ENCODE results near the gene AKR7A3. TPM values are rescaled to one million over a fixed set of nuclear protein-coding genes. Genes with fewer than 3 reads are reported as not detected.
"Not testable (repeated sequence)": the region's sequence is repeated elsewhere in the genome, so short reads cannot be mapped to it uniquely, and the experiment has no call there.

Gene AKR7A3
- polyA plus RNA-seq, 5 donors: 0.86 to 2.4 (median 1.9) TPM

DNA sequence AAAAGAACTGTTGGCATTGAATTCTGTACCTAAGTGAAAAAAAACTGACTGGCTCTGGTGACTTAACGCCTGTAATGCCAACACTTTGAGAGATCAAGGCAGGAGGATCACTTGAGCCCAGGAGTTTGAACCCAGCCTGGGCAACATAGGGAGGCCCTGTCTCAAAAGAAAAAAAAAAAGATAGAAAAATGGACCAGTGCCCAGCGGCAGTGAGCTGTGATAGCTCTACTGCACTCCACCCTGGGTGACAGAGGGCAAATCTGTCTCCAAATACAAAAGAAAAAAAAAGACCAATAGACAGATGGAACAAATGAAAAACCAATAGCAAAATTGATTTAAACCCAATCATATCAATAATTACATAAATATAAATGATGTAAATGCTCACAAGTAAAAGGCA, 674 bp upstream of the AKR7A3 start:
- no peak for DNase-seq

DNA sequence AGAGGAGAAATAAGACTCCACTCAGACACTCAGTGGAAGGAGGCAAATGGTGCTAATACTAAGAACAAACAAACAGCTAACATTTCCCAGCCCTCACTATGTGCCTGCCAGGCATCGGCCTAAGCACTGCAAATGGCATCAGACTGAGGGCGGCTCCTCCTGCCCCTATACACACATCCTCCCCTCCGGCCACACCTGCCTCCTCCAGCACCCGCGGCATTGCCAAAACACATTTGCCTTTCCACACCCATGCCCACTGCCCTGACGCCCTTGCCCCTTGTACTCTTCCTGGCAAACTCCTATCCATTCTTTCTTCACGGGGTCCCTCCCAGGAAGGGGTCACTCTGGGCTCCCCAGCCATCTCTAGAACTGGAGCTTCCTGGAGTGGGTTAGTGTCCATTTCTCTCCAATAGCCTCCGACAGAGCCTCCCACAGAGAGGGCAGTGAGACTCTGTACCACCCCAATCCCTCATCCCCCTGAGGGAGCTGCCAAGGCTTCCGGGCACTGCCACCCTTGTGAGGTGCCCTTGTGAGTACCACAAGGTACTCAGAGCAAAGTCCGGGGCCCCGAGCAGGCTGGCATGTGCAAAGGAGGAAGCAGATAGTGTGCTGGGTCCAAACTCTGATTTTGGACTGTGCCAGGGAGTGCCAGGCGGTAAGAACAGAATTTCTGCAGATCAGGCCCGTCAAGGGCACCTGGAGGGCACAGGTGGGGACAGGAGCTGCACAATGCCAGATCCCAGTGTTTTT, 959 bp downstream of the AKR7A3 start:
- DNase-seq: no peak

DNA sequence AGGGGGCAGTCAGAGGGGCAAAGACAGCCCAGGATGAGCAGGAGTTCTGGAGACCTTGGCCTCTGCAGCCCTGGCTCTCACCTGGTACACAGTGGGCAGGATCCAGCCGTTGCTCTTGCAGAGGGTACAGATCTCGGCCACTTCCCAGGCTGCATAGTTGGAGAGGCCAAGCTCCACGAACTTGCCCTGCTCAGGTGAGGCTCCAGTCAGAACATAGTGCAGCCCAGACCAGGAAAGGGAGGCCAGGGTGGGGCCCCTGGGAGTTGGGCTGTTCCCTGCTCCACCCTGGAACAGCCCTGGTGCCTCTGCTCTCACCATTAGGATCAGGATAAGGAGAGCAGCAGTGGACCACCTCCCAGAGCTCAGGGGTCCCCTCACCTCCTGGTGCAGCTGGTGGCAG, 2.8 kb downstream of the AKR7A3 start:
- DNase-seq: not testable (repeated sequence)

DNA sequence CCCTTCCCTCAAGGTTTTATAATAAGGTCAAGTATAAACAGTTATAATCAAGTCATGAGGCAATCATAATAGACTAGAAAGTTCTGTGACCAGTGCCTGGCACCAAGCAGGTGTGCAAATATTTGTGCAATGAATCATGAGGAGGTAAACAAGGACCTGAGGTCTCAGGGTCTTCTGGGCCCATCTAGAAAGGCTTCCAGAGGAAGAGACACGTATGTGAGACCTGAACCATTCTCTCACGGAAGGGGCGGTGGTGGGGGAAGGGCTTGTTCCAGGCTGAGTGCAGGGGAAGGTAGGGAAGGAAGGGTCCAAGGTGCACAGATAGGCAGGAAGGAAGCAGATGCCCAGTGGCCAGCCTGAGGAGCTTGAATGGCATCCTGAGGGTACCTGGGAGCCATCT, 3.2 kb downstream of the AKR7A3 start:
- DNase-seq: not testable (repeated sequence)

DNA sequence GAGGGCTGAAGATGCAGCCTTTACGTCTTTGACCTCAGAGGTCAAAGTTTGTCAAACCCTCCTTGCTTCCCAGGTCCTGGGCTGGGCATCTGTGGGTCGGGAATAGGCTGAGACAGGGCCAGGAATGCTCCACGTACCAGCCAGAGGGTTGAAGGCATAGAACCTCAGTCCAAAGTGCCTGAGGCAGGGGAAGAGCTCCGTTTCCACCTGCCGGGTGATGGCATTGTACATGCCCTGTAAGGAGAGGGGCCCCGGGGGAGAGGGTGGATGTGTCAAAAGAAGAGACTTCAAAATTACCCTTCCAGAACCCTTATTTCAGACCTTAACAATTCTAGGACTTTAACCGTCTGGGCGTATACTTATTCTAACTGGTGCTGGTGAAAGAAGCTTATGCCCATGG, 3.7 kb downstream of the AKR7A3 start:
- no peak for DNase-seq

DNA sequence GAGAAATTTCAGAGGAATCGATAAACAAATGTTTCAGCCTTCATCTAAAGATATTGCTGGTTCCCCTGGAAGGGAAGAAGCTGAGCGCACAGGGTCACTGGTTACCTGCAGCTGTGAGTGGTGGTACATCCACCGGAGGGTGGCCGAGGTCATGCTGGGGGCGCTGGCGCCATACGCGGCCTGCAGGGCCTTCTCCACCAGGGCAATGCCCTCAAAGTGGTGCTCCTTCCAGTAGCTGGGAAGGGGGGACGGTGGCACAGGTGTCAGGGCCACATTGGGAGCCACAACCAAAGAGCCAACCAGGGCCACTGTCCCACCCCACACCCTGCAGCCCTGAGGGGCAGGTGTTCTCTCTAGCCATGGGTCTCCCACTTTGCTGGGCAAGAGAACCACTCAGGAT, 4.7 kb downstream of the AKR7A3 start:
- DNase-seq: no peak

DNA sequence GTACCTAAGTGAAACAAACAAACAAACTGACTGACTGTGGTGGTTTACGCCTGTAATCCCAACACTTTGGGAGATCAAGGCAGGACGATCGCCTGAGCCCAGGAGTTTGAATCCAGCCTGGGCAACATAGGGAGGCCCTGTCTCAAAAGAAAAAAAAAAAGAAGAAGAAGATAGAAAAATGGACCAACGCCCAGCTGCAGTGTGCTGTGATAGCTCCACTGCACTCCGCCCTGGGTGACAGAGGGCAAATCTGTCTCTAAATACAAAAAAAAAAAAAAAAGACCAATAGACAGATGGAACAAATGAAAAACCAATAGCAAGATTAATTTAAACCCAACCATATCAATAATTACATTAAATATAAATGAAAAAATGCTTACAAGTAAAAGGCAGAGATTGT, 13.9 kb downstream of the AKR7A3 start:
- no peak for DNase-seq

DNA sequence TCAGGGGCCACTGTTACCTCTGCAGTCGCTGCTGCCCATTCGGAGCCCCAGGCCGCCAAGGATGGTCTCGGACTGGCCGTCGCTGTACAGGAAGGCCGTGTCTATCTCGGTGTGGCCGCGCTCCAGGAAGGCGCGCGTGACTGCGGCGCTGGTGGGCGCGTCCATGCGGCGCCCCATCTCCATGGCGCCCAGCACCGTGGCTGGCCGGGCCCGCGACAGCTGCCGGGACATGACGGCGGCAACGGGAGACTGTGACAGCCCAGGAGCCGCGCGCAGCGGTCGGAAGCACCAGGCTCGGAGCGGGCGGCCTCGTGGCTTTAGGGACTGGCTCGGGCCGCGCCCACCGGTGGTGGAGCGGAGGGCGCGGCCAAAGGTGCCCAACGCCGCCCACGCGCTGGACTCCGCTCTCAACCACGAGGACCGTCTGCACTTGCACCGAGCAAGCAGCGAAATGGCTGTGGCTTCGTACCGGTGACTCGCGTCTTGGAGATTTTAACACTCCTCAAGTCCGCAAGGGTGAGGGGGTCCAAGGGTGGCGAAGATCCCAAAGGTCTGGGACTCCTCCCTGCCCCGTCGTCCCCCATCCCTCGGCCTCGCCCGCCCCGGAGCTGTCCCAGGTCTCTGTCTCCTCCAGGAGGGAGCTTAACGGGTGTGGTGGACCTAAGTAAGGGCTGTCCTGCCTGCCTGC, 14.6 kb downstream of the AKR7A3 start:
- DNase-seq: not testable (repeated sequence)

DNA sequence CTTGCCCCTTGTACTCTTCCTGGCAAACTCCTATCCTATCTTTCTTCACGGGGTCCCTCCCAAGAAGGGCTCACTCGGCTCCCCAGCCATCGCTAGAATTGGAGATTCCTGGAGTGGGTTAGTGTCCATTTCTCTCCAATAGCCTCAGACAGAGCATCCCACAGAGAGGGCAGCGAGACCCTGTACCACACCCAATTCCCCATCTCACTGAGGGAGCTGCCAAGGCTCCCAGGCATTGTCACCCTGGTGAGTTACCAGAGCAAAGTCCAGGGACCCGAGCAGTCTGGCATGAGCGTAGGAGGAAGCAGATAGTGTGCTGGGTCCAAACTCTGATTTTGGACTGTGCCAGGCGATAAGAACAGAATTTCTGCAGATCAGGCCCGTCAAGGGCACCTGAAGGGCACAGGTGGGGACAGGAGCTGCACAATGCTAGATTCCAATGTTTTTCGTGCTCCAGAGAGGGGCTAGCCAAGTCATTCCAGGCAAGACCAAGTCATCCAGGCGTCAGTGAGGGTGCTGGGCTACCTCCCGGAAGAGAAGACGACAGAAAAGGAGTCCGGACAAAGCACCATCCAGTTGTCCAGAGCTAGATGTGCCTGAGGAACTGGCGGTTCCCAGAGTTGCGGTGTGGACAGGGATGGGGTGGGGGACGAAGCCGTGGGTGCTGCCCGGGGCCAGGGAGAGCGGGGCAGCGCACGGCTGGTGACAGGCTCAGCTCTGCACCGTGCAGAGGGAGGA, 15.3 kb downstream of the AKR7A3 start:
- no peak for DNase-seq

DNA sequence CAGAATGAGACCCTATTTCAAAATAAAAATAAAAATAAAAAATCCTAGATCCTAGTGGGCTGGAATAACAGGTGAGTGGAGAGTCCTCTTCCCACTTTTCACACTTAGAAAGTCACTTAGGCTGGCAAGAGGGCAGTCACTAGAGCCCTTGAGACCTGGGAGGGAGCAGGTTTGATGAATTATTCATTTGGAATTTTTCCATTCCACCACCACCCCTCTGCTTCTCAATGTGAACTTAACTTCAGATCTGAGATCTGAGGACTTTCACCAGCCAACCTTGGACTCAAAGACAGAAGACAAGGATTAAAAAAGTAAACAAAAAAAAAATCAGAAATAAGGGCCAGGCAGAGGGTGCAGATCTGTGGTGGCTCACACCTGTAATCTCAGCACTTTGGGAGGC, 16.5 kb downstream of the AKR7A3 start:
- no peak for DNase-seq

DNA sequence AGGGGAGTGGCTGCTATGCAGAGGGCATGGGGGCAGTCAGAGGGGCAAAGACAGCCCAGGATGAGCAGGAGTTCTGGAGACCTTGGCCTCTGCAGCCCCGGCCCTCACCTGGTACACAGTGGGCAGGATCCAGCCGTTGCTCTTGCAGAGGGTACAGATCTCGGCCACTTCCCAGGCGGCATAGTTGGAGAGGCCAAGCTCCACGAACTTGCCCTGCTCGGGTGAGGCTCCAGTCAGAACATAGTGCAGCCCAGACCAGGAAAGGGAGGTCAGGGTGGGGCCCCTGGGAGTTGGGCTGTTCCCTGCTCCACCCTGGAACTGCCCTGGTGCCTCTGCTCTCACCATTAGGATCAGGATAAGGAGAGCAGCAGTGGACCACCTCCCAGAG, 18.2 kb downstream of the AKR7A3 start:
- DNase-seq: not testable (repeated sequence)

DNA sequence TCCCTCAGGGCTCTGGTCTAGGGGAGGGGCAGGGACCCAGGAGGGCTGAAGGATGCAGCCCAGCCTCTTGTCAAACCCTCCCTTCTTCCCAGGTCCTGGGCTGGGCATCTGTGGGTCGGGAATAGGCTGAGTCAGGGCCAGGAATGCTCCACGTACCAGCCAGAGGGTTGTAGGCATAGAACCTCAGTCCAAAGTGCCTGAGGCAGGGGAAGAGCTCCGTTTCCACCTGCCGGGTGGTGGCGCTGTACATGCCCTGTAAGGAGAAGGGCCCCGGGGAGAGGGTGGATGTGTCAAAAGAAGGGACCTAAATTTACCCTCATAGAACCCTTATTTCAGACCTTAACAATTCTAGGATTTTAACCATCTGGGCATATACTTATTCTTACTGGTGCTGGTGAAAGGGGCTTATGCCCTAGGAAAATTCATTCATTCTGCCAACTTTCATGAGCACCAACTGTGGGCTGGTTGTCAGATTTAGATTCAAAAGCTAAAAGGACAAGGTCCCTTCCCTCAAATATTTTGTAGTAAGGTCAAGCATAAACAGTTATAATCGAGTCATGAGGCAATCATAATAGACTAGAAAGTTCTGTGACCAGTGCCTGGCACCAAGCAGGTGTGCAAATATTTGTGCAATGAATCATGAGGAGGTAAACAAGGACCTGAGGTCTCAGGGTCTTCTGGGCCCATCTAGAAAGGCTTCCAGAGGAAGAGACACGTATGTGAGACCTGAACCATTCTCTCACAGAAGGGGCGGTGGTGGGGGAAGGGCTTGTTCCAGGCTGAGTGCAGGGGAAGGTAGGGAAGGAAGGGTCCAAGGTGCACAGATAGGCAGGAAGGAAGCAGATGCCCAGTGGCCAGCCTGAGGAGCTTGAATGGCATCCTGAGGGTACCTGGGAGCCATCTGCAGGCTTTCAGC, 18.9 kb downstream of the AKR7A3 start:
- not testable (repeated sequence) for DNase-seq

DNA sequence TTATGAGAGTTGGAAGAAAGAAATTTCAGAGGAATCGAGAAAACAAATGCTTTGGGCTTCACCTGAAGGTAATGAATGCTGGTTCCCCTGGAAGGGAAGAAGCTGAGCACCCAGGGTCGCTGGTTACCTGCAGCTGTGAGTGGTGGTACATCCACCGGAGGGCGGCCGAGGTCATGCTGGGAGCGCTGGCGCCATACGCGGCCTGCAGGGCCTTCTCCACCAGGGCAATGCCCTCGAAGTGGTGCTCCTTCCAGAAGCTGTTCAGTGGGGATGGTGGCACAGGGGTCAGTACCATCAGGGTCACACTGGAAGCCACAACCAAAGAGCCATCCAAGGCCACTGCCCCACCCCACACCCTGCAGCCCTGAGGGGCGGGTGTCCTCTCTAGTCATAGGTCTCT, 20.1 kb downstream of the AKR7A3 start:
- no peak for DNase-seq

DNA sequence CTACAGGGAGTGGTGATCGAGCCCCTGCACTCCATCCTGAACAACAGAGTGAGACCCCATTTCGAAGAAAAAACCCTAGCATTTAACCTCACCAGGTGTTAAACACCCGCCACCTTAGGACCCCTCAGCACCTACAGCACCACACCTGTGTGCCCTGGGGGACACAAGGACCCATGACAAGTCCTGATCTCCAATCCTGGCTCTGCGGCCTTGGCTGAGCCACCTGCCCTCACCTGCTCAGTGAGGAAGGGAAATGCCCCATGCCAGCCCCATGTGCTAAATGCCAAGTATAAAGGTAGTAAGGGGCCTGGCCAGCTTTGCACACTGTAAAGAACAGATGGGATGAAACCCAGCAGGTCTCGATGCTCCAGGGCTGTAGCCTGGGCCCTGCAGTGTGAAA, 25.8 kb downstream of the AKR7A3 start:
- no peak for DNase-seq

DNA sequence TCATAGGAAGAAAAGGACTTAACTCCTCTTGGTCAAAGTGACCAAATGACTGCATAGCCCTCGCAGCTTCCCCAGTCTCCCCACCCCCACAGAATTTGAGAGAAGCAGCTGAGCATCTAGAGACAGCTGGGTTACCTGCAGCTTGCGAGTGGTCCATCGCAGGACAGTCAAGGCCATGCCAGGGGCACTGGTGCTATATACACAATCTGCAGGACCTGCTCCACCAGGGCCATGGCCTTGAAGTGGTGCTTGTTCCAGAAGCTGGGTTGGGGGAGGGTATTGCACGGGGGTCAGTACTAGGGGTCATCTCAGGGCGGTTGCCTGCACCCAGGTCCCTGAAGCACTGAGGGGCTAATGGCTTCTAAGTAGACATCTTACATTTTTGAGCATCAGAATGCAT, 26.5 kb downstream of the AKR7A3 start:
- DNase-seq: no peak

DNA sequence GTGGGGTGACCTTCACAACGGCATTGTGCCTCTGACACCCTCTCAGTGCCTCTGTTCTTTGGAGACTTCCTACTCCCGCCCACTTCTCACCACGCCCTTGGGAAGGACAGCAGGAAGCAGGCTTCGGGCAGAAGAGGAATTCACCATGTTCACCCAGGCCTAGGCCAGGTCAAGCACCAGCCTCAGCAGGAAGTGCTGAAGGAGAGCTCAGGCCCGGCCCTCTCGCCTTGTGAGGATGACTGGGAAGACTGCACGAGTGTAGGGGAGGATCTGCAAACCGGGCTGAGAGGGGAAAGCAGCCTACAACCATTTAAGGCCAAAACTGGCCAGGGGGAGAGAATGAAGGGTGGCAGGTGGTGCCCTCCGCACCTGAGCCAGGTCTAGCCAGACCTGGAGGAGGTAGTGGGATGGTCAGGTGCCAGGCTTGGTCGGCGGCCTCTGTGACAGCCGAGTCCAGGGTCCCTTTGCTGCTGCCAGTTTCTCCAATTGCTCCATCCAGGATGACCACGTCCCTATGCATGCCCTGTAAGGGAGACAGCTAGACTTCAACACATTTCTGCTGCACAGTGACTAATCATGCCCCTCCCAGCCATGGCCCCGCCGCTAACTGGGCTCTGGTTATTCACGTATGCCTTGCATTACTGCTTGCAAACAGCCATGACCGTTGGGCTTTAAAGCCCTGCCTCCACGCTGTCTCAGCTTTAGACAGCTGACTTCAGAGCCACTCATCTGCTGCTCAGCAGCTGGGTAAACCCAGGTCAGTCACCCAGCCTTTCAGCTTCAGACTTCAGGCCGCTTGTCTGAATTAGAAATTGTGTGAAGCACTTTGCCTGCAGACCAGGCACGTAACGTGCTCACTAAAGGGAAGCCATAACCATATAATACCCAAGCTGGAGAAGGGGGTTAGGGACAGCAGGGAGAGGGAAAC, 28.1 kb downstream of the AKR7A3 start:
- DNase-seq: no peak

DNA sequence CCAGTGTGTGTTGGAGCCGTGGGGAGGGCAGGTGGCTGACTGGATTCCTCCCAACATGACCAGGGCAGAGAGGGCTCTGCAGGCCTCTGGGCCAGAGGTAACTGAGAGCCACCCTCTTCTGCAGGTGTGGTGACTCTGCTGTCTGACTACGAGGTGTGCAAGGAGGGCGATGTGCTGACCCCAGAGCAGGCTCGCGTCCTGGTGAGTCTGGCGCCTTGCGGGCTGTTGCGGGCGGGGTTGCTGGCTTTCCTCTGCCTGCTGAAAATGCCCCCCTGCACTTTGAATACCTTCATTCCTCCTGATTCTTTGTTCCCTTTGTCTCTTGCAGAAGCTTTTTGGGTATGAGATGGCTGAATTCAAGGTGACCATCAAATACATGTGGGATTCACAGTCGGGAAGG, 30.2 kb downstream of the AKR7A3 start:
- DNase-seq: no peak

DNA sequence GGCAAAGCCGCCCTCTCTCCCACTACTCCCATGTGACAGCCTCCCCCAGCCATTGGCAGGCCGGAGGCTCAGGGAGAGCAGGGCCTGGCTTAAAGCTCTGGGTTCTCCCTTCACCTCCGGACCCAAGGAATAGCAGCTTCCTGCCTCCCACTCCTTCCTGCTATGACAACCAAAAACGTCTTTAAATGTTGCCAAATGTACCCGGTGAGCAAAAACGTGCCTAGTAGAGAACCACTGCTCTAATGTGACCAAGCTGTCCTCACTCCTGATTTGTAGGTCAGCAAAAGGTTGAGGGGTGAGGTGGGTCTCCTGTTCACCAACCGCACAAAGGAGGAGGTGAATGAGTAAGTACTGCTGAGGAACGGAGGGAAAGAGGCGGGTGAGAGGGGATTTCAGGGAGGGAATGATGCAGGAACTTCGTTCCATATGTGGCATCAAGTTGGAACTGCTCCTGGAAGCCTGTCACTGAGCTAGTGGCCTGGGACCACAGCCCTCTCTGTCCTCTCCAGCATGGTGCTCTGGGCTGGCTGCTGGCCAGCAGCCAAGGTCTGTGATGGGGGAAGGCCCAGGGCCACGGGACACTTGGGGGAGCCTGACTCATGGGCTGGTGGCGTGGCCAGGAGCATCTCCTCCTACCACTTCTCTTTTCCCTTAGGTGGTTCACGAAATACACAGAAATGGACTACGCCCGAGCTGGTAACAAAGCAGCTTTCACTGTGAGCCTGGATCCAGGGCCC, 31.2 kb downstream of the AKR7A3 start:
- DNase-seq: no peak

DNA sequence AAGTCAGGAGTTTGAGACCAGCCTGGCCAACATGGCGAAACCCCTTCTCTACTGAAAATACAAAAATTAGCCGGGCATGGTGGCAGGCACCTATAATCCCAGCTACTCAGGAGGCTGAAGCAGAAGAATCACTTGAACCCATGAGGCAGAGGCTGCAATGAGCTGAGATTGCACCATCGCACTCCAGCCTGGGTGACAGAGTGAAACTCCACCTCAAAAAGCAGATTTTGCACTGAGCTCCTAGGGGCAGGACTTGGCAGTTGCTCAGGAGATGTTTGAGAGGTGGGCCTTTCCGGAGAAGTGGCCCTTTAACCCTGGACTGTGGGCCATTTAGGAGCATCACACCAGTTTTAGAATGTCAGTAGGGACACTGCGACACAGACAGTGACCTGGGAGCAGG, 32.3 kb downstream of the AKR7A3 start:
- not testable (repeated sequence) for DNase-seq

DNA sequence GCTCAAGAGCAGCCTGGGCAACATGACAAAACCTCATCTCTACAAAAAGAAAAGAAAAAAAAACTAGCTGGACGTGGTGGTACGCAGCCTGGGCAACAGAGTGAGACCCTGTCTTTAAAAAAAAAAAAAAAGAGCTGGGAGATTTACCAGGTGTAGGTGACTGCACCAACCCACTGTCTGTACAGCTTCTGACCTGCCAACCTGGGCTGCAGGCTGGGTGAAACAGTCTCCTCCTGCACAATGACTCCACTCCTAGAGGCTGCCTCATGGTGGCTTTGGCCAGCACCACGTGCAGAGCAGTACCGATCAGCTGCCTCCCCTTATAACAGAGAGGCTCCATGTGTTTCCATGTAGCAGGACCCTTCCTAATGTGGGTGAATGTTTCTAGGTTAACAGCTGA, 33.3 kb downstream of the AKR7A3 start:
- DNase-seq: no peak
